Mucosa of gallbladder (tissue), 1 donor: ENCODE results near the gene SFXN2. TPM values are rescaled to one million over a fixed set of nuclear protein-coding genes. Genes with fewer than 3 reads are reported as not detected.
"Not testable (repeated sequence)": the region's sequence is repeated elsewhere in the genome, so short reads cannot be mapped to it uniquely, and the experiment has no call there.

Source experiments
- DNase-seq: peaks from one replicate; pipeline ENCODE4 v3.0.0-alpha.2; 2020; ENCODE audit warnings: low spot score
- total RNA-seq: library from RNA; stranded (reverse); gene quantifications from one replicate; pipeline ENCODE4 v1.2.1, GENCODE V29; 2021
- donor health status: DM: no; HTN: no; CAD: no.

SFXN2 gene
- total RNA-seq, 1 donor from 2014 or later, result 6.4 TPM

GRCh38 chr10:102679596-102679995, 34.8 kb upstream of the SFXN2 start:
- no peak for DNase-seq

- no peak for DNase-seq
Measured at GRCh38 chr10:102681696-102682095, 32.7 kb upstream of the SFXN2 start.

GRCh38 chr10:102682416-102682815, 32.0 kb upstream of the SFXN2 start:
- DNase-seq, result no peak

- DNase-seq, result no peak
Measured at GRCh38 chr10:102682981-102683380, 31.5 kb upstream of the SFXN2 start.

- no peak for DNase-seq
Measured at GRCh38 chr10:102683736-102684135, 30.7 kb upstream of the SFXN2 start.

- DNase-seq, result no peak
Measured at GRCh38 chr10:102691285-102692066, 23.0 kb upstream of the SFXN2 start.

- not testable (repeated sequence) for DNase-seq
Measured at GRCh38 chr10:102695401-102695800, 19.0 kb upstream of the SFXN2 start.

- DNase-seq, result no peak
Measured at GRCh38 chr10:102696736-102697135, 17.7 kb upstream of the SFXN2 start.

- no peak for DNase-seq
Measured at GRCh38 chr10:102698894-102699293, 15.5 kb upstream of the SFXN2 start.

GRCh38 chr10:102701272-102701671, 13.2 kb upstream of the SFXN2 start:
- no peak for DNase-seq

GRCh38 chr10:102701796-102702195, 12.6 kb upstream of the SFXN2 start:
- no peak for DNase-seq

- DNase-seq, result no peak
Measured at GRCh38 chr10:102702742-102703141, 11.7 kb upstream of the SFXN2 start.

GRCh38 chr10:102704915-102705314, 9.5 kb upstream of the SFXN2 start:
- no peak for DNase-seq

- DNase-seq, result no peak
Measured at GRCh38 chr10:102705531-102705930, 8.9 kb upstream of the SFXN2 start.

GRCh38 chr10:102710609-102711008, 3.8 kb upstream of the SFXN2 start:
- no peak for DNase-seq

GRCh38 chr10:102712089-102712488, 2.3 kb upstream of the SFXN2 start:
- no peak for DNase-seq

GRCh38 chr10:102712843-102713538, 1.4 kb upstream of the SFXN2 start:
- no peak for DNase-seq

GRCh38 chr10:102713539-102713813, 960 bp upstream of the SFXN2 start:
- no peak for DNase-seq

GRCh38 chr10:102713814-102714620, 419 bp upstream of the SFXN2 start, which contains the start of gene ARL3:
ARL3 (minus strand) TSS chr10:102714397; CDS start chr10:102714275, 122 bp downstream.
- DNase-seq, result peak; percentile 98

GRCh38 chr10:102715880-102716279, 1.4 kb downstream of the SFXN2 start:
- DNase-seq, result no peak

GRCh38 chr10:102716900-102717565, 2.6 kb downstream of the SFXN2 start:
- DNase-seq, result not testable (repeated sequence)

- DNase-seq, result no peak
Measured at GRCh38 chr10:102718220-102718619, 3.8 kb downstream of the SFXN2 start.
